ENCODE data around the gene STMN1. TPM values are rescaled to one million over a fixed set of nuclear protein-coding genes. Genes with fewer than 3 reads are reported as not detected.

The STMN1 gene
- total RNA-seq, 1 donor from 2014 or later, result 341 TPM

DNA sequence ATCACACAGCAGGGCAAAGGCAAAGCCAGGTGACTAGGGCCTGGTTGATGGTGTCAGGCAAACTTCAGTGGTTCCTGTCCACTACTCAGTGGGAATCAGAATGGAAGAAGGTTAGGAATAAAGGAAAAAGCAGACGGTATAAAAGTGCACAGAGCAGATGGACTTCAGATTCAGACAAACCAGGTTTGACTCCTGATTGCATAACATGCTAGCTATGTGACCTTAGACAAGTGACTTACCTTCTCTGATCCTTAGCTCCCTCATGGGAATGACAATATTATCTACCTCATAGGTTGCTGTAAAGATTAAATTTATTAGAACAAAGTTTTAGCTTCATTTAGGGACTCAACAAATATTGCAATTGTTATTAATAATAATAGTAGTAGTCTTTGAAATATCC, 35.6 kb downstream of the STMN1 start:
- H3K27me3 Mint-ChIP-seq (ENCODE audit: low read depth), result no peaks in the 10 kb centered on the region
- no peak overlapping the region for H3K4me3 Mint-ChIP-seq (ENCODE audit: low read depth)
- H3K4me1 Mint-ChIP-seq (ENCODE audit: low read depth), result peaks cover 4% of the 10 kb centered on the region
- H3K36me3 Mint-ChIP-seq (ENCODE audit: low read depth), result no peaks in the 10 kb centered on the region
- no peaks in the 10 kb centered on the region for H3K9me3 Mint-ChIP-seq
- DNase-seq (ENCODE audit: low spot score), result no peak
- intact Hi-C loops (cut with micrococcal nuclease), result no loop called here
- no peak overlapping the region for H3K27ac Mint-ChIP-seq

DNA sequence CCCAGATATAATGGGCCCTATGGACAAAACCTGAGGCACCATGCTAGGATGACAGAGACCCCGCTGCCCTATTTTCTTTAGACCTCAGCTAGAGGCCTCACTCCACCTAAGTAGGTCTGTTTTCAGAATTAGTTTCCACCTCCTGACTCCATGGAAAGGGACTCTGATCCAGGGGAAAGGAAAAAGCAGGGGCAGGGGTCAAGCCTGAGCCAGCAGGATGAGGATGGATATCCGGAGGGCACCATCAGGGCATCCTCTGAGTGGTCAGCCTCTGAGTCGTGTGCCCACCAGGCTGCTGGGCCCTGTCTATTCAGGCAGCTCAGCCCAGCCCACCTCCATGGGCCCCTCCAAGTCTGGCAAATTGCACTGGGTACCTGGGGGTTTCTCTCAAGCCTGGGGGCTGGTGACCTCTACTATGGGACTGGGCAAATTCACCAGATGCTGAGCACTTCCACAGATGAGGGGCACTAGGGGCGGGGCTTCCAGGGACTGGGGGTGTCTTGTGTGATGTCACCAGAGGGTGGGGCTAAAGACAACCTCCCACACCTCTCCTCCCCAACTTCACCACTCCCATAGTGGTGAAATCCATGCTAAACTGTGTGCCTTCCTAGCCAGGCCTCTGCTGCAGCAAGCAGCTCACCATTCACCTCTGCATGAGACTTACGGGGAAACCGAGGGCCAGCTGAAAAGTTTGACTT, 36.2 kb downstream of the STMN1 start:
- Mint-ChIP-seq H3K4me1 (ENCODE audit: low read depth) (peaks cover 4% of the 10 kb centered on the region), H3K27ac (no peak overlapping the region), H3K36me3 (ENCODE audit: low read depth) (no peaks in the 10 kb centered on the region), H3K4me3 (ENCODE audit: low read depth) (no peak overlapping the region), H3K27me3 (ENCODE audit: low read depth) (no peaks in the 10 kb centered on the region), H3K9me3 (no peaks in the 10 kb centered on the region)
- DNase-seq (ENCODE audit: low spot score), result no peak
- intact Hi-C loops (cut with micrococcal nuclease), result no loop called here

DNA sequence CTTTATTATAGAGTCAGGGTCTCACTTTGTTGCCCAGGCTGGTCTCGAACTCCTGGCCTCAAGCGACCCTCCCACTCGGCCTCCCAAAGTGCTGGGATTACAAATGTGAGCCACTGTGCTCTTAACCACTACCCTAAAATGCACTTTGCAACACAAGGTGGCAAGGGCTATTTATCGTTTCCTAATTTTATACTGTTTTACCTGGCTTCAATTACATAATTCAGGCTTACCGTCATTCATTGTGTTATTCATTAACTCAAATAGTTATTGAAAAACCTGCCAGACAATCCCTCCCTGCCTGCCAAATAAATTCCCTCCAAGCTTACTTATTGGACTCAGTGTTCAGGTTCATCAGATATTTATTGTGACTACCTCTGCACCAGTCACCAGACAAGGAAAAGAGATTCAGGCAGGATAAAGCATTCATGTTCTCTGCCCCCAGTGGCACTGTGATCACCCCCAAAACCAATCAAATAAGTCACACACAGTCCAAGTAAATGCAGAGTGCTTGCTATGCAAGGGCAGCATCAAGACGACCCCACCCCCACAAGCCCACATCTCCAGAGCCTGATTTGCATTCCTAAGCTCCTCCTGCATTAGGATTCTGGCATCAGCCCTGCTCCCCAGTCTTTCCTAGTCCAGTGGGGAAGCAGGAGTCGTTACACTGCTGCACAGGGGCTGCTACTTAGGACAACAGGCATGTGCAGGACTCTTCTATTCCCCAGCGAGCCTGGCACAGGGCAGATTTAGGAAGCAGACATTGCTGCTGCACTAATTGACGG, 38.8 kb downstream of the STMN1 start:
- Mint-ChIP-seq H3K27me3 (ENCODE audit: low read depth) (no peaks in the 10 kb centered on the region), H3K27ac (no peak overlapping the region)

DNA sequence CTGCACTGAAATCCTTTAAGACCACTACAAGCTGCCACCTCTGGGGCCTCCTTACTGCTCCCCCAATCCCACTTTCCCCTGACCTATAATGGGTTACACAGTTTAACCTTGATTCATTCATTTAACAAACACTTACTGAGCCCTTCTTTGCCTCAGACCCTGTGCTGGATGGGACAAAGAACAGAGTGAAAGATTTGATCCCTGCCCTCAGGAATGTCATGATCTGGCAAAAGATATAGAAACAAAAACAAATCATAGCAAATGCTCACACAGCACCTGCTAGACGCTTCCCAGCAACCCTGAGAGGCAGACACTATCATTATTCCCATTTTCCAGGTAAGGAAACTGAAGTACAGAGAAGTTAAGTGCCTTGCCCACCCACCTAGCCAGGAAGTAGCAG, 39.9 kb downstream of the STMN1 start:
- intact Hi-C loops (cut with micrococcal nuclease), result no loop called here
- Mint-ChIP-seq H3K27ac (peak overlapping the region; percentile 9), H3K36me3 (ENCODE audit: low read depth) (peaks cover 3% of the 10 kb centered on the region), H3K9me3 (no peaks in the 10 kb centered on the region), H3K27me3 (ENCODE audit: low read depth) (no peaks in the 10 kb centered on the region), H3K4me1 (ENCODE audit: low read depth) (peaks cover 3% of the 10 kb centered on the region), H3K4me3 (ENCODE audit: low read depth) (no peak overlapping the region)
- no peak for DNase-seq (ENCODE audit: low spot score)

More for the DNA sequence above, 38.8 kb downstream of the STMN1 start:
- Mint-ChIP-seq H3K4me3 (ENCODE audit: low read depth) (no peak overlapping the region), H3K9me3 (no peaks in the 10 kb centered on the region), H3K4me1 (ENCODE audit: low read depth) (no peaks in the 10 kb centered on the region), H3K36me3 (ENCODE audit: low read depth) (peaks cover 3% of the 10 kb centered on the region)
- DNase-seq (ENCODE audit: low spot score), result no peak
- intact Hi-C loops (cut with micrococcal nuclease), result no loop called here

DNA sequence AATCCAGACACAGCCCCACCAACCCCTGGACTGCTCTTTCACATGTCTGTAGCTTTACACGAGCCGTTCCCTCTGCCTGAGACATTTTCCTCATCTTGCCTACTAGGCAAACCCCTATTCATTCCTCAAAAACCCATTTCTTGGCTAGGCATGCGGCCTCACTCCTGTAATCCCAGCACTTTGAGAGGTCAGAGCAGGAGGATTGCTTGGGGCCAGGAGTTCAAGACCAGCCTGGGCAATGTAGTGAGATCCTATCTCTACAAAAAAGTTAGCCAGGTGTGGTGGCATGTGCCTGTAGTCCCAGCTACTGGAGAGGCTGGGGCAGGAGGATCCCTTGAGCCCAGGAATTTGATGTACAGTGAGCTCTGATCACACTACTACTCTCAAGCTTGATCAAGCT, 41.8 kb downstream of the STMN1 start:
- no peak for DNase-seq (ENCODE audit: low spot score)
- Mint-ChIP-seq H3K4me3 (ENCODE audit: low read depth) (no peak overlapping the region), H3K9me3 (no peaks in the 10 kb centered on the region), H3K27me3 (ENCODE audit: low read depth) (no peaks in the 10 kb centered on the region), H3K36me3 (ENCODE audit: low read depth) (peaks cover 3% of the 10 kb centered on the region), H3K27ac (no peak overlapping the region), H3K4me1 (ENCODE audit: low read depth) (peaks cover 10% of the 10 kb centered on the region)
- intact Hi-C loops (cut with micrococcal nuclease), result no loop called here

DNA sequence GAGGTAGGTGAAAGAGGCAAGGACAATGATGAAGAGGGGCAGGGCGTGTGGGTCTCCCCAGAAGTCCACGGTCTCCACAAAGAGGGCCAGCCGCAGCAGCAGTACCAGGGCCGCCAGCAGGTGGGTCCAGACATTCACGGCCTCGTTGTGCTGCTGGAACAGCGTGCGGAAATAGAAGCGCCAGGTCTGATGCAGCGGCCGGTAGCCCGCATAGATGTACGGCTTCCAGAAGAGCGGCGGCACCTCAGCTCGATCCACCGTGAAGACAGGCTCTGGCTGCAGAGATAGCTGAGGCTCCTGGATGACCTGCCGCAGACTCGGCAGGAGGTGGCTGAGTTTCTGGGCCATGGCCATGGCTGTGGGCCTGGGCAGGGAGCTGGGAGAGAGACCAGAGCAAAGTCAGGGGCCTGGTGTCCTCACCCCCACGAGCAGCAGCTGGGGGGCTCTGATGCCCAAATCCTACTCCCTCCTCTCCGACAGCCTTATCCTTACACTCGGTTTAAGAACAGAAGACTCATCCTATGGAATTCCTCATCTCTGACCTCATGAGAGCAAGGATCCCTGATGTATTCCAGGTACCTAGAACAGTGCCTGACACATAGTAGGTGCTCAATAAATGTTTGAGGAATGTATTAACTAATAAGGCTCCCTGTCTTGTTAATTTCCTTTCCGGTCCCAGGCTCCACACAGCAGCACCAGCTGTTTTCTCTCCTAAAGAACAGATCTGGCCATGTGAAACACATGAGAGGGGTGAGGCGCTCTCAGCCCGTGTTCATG, 42.5 kb downstream of the STMN1 start:
- Mint-ChIP-seq H3K9me3 (no peaks in the 10 kb centered on the region), H3K4me1 (ENCODE audit: low read depth) (peaks cover 15% of the 10 kb centered on the region), H3K27ac (no peak overlapping the region), H3K36me3 (ENCODE audit: low read depth) (peaks cover 3% of the 10 kb centered on the region), H3K27me3 (ENCODE audit: low read depth) (no peaks in the 10 kb centered on the region), H3K4me3 (ENCODE audit: low read depth) (no peak overlapping the region)
- intact Hi-C loops (cut with micrococcal nuclease), result no loop called here
- DNase-seq (ENCODE audit: low spot score), result no peak

DNA sequence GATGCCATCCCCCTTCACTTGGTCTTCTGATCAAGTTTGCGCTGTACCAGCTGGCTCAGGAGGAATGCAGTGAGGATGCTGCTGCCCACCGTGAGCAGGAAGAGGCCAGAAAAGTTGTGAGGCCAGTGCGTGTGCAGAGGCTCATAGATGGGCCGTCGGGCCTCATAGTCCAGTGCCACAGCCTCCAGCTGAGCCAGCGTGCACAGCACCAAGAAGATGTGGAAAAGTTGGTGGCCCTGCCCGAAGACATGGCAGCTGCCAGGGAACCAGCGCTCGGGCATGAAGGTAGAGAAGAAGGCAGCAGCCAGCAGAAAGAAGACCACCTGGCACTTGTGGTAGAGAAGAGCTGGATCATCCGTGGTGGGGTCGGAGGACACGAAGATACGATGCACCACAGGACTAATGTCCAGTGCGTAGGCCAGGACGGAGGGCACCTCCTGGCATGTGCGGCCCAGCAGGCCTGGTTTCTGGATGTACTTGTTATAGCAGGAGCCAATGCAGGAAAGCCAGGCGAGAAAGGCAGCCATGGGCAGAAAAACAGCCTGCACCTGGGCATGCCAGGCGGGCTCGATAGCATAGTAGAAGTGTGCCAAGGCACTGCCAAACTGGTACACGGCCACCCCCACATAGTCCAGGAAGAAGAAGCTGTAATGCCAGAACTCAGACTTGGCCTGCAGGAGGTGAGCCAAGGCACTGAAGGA, 43.3 kb downstream of the STMN1 start:
- intact Hi-C loops (cut with micrococcal nuclease), result no loop called here
- Mint-ChIP-seq H3K27ac (no peak overlapping the region), H3K9me3 (no peaks in the 10 kb centered on the region), H3K27me3 (ENCODE audit: low read depth) (no peaks in the 10 kb centered on the region), H3K36me3 (ENCODE audit: low read depth) (peaks cover 3% of the 10 kb centered on the region), H3K4me3 (ENCODE audit: low read depth) (no peak overlapping the region), H3K4me1 (ENCODE audit: low read depth) (peaks cover 20% of the 10 kb centered on the region)
- DNase-seq (ENCODE audit: low spot score), result no peak

DNA sequence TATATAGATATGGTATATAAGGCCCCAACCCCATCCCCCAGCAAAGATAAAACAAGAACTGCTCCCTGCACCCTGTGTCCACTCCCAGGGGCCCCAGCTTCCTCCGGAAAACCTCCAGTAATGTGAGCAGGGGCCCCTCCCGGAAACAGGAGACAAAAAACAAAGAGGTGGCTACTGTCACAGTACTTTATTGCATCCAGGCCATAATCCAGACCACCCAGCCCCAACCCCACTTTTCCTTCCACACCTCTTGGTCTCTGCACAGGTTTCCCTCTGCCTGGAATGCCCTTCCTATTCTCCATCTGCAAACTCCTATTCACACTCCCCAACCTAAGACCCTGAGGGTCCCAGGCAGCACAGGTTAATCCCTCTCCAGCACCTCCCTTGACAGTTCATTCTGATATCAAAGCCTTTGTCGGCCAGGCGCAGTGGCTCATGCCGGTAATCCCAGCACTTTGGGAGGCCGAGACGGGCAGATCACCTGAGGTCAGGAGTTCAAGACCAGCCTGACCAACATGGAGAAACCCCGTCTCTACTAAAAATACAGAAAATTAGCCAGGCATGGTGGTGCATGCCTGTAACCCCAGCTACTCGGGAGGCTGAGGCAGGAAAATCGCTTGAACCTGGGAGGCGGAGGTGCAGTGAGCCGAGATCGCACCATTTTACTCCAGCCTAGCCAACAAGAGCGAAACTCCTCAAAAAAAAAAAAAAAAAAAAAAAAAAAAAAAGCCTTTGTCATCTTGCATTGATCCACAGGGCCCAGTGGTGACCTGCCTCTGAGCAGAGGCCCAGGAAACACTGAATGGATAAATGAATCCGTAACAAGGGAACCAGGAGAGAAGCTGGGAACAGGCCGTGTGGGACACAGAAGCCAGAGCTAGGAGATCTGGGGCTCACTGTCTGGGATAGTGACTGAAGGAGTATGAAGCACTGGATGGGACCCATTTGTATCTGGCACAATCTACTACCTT, 44.6 kb downstream of the STMN1 start:
- Mint-ChIP-seq H3K27ac (peak overlapping the region; percentile 47), H3K27me3 (ENCODE audit: low read depth) (no peaks in the 10 kb centered on the region), H3K36me3 (ENCODE audit: low read depth) (peaks cover 3% of the 10 kb centered on the region), H3K9me3 (no peaks in the 10 kb centered on the region), H3K4me3 (ENCODE audit: low read depth) (peak overlapping the region; percentile 37), H3K4me1 (ENCODE audit: low read depth) (peaks cover 22% of the 10 kb centered on the region)
- intact Hi-C loops (cut with micrococcal nuclease), result no loop called here
- DNase-seq (ENCODE audit: low spot score), result no peak

DNA sequence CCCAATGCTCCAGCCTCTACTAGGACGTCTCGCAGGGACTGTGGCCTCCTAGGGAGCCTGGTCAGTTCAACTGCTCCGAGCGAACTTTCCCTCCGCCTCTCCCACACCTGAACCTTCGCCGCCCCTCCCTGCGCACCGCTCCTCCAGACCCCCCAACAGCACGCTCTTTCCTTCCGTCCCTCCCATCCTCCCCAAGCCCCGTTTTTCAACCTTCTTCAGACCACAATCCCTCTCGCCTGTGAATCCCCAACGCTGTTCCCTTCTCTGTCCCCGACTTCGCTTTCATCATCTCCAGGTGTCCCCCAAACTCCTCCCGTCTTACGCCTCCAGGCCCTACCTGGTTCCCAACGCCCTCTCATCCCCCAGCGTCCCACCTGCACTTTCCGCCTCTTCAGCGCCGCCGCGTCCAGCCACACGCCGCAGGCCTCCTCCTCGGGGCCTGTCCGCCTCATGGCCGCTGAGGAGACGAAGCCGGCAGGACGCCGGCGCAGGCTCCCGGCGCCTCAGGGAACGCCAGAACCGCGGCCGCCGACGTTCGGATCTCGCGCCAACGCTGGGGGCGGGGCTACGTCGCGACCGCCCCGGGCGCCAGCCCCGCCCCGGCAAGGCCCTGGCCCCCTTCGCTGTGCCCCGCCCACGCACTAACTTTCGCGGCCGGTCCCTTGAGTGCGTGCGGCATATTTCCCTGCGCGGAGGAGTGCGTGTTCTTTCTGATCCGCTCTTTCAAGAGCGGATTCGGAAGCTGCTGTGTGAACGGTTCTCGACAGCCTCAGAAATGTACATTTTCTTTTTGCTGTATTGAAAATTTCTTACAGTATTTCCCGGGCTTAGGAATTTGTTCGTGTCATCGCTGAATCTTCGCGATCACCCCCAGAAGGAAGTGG, 47.1 kb downstream of the STMN1 start, which contains the start of gene AUNIP:
TSS of gene AUNIP (minus strand) at position 552 of the 884 bp plus-strand sequence. CDS start at position 452, 100 bp downstream.
- Mint-ChIP-seq H3K4me1 (ENCODE audit: low read depth) (peaks cover 23% of the 10 kb centered on the region), H3K27ac (peak within 1 kb of the TSS; percentile 89), H3K4me3 (ENCODE audit: low read depth) (peak within 1 kb of the TSS; percentile 94), H3K27me3 (ENCODE audit: low read depth) (no peaks in the 10 kb centered on the region), H3K9me3 (no peaks in the 10 kb centered on the region), H3K36me3 (ENCODE audit: low read depth) (peaks cover 3% of the 10 kb centered on the region)
- peak; percentile 87 for DNase-seq (ENCODE audit: low spot score)
- intact Hi-C loops (cut with micrococcal nuclease), result no loop called here

DNA sequence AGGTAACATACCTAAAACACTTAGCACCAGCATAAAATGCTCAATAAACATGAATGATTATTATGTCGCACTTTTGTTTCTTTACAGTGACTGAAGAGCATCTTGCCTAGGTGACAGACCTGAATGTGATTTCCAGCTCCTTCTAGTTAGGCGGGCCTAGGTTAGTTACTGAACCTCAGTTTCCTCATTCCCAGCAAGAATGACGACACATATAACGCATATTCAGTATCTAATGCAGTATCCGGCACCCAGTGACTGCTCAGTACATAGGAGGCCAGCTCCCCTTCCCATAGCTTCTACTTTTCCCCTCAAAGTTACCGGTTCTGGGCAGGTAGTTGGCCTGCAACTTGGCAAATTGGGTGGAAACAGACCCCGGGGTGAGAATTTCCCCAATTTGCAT, 47.7 kb downstream of the STMN1 start:
- H3K27me3 Mint-ChIP-seq (ENCODE audit: low read depth), result no peaks in the 10 kb centered on the region
- intact Hi-C loops (cut with micrococcal nuclease), result no loop called here
- H3K9me3 Mint-ChIP-seq, result no peaks in the 10 kb centered on the region
- peaks cover 3% of the 10 kb centered on the region for H3K36me3 Mint-ChIP-seq (ENCODE audit: low read depth)
- H3K4me3 Mint-ChIP-seq (ENCODE audit: low read depth), result peak overlapping the region; percentile 94
- peak overlapping the region; percentile 77 for H3K27ac Mint-ChIP-seq
- peaks cover 23% of the 10 kb centered on the region for H3K4me1 Mint-ChIP-seq (ENCODE audit: low read depth)
- no peak for DNase-seq (ENCODE audit: low spot score)

DNA sequence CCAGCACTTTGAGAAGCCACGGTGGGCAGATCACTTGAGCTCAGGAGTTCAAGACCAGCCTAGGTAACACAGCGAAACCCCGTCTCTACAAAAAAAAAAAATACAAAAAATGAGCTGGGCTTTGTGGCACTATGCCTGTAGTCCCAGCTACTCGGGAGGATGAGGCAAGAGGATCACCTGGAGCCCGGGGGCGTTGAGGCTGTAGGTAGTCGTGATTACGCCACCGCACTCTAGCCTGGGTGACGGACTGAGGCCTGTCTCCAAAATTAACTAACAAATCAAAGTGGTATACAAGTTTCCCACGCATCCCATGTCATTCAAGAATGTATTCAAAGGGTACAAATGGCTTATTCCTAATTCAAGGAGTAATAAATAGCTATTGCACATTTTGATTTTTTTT, 49.4 kb downstream of the STMN1 start:
- DNase-seq (ENCODE audit: low spot score), result no peak
- no peak overlapping the region for H3K4me3 Mint-ChIP-seq (ENCODE audit: low read depth)
- H3K27ac Mint-ChIP-seq, result no peak overlapping the region
- intact Hi-C loops (cut with micrococcal nuclease), result no loop called here
- peaks cover 23% of the 10 kb centered on the region for H3K4me1 Mint-ChIP-seq (ENCODE audit: low read depth)
- H3K9me3 Mint-ChIP-seq, result no peaks in the 10 kb centered on the region
- H3K27me3 Mint-ChIP-seq (ENCODE audit: low read depth), result no peaks in the 10 kb centered on the region
- H3K36me3 Mint-ChIP-seq (ENCODE audit: low read depth), result no peaks in the 10 kb centered on the region
